MM.1S (cell line): ENCODE data around the gene ADCY5.

Source experiments
- CTCF ChIP-seq: fragments of 300-600 bp; sonication (generic); IDR thresholded peaks from 2 replicates; pipeline ENCODE4 v1.5.1; 2016; ENCODE audit warnings: antibody characterized with exemption, low read length, mixed read lengths
- EZH2 ChIP-seq: fragments of 300-600 bp; sonication (generic); optimal IDR thresholded peaks from 2 replicates; pipeline ENCODE3; 2017; ENCODE audit warnings: low read depth, mild to moderate bottlenecking, antibody characterized with exemption, low read length, mixed read lengths

- TF ChIP-seq CTCF (no peak), EZH2 (no peak)
Observed at GRCh38 chr3:123318374-123318773, 130.5 kb downstream of the ADCY5 start.
